IPS-18a (cell line): ENCODE results near the gene BMP10.

Experiments
- H3K27ac ChIP-seq: one replicate; pipeline ENCODE4 v1.5.1; 2013; ENCODE audit warnings: low read length
- H3K27me3 ChIP-seq: one replicate; pipeline ENCODE4 v1.6.1; 2013; ENCODE audit warnings: mild to moderate bottlenecking, low read length; ENCODE audit not compliant: control insufficient read depth, insufficient read depth
- H3K36me3 ChIP-seq: one replicate; pipeline ENCODE4 v1.6.1; 2013; ENCODE audit warnings: low read depth, low read length; ENCODE audit not compliant: control insufficient read depth
- H3K4me1 ChIP-seq: one replicate; pipeline ENCODE4 v1.6.1; 2013; ENCODE audit warnings: low read depth, low read length; ENCODE audit not compliant: control insufficient read depth
- H3K4me3 ChIP-seq: one replicate; pipeline ENCODE4 v1.5.1; 2013; ENCODE audit warnings: low read length
- H3K9ac ChIP-seq: one replicate; pipeline ENCODE4 v1.6.1; 2013; ENCODE audit warnings: mild to moderate bottlenecking, low read length, moderate library complexity
- H3K9me3 ChIP-seq: one replicate; pipeline ENCODE4 v1.6.1; 2013; ENCODE audit warnings: low read depth, low read length; ENCODE audit not compliant: control insufficient read depth

BMP10 gene

GRCh38 chr2:68847751-68848150 lies 23.4 kb downstream of the BMP10 start:
- no peaks in the 10 kb centered on the region for H3K9me3 ChIP-seq
- H3K4me1 ChIP-seq: no peaks in the 10 kb centered on the region
- H3K27ac ChIP-seq: no peak overlapping the region
- H3K36me3 ChIP-seq: no peaks in the 10 kb centered on the region
- no peak overlapping the region for H3K9ac ChIP-seq
- no peaks in the 10 kb centered on the region for H3K27me3 ChIP-seq
- no peak overlapping the region for H3K4me3 ChIP-seq

GRCh38 chr2:68846091-68846490 lies 25.1 kb downstream of the BMP10 start:
- Histone ChIP-seq H3K4me1 (no peaks in the 10 kb centered on the region), H3K9me3 (no peaks in the 10 kb centered on the region), H3K27ac (no peak overlapping the region), H3K9ac (no peak overlapping the region), H3K27me3 (no peaks in the 10 kb centered on the region), H3K36me3 (no peaks in the 10 kb centered on the region), H3K4me3 (no peak overlapping the region)

GRCh38 chr2:68845043-68845442 lies 26.2 kb downstream of the BMP10 start:
- H3K27ac ChIP-seq: no peak overlapping the region
- no peak overlapping the region for H3K4me3 ChIP-seq
- no peak overlapping the region for H3K9ac ChIP-seq
- H3K4me1 ChIP-seq: no peaks in the 10 kb centered on the region
- H3K9me3 ChIP-seq: no peaks in the 10 kb centered on the region
- H3K36me3 ChIP-seq: no peaks in the 10 kb centered on the region
- no peaks in the 10 kb centered on the region for H3K27me3 ChIP-seq

- H3K9me3 ChIP-seq: peaks cover 5% of the 10 kb centered on the region
- H3K27ac ChIP-seq: no peak overlapping the region
- no peaks in the 10 kb centered on the region for H3K27me3 ChIP-seq
- H3K9ac ChIP-seq: no peak overlapping the region
- no peaks in the 10 kb centered on the region for H3K4me1 ChIP-seq
- no peaks in the 10 kb centered on the region for H3K36me3 ChIP-seq
- no peak overlapping the region for H3K4me3 ChIP-seq
Measured at GRCh38 chr2:68839260-68839833, 31.9 kb downstream of the BMP10 start.

GRCh38 chr2:68838641-68839040 lies 32.6 kb downstream of the BMP10 start:
- Histone ChIP-seq H3K9me3 (peaks cover 5% of the 10 kb centered on the region), H3K36me3 (no peaks in the 10 kb centered on the region), H3K9ac (no peak overlapping the region), H3K27me3 (no peaks in the 10 kb centered on the region), H3K4me1 (no peaks in the 10 kb centered on the region), H3K27ac (no peak overlapping the region), H3K4me3 (no peak overlapping the region)

DNA sequence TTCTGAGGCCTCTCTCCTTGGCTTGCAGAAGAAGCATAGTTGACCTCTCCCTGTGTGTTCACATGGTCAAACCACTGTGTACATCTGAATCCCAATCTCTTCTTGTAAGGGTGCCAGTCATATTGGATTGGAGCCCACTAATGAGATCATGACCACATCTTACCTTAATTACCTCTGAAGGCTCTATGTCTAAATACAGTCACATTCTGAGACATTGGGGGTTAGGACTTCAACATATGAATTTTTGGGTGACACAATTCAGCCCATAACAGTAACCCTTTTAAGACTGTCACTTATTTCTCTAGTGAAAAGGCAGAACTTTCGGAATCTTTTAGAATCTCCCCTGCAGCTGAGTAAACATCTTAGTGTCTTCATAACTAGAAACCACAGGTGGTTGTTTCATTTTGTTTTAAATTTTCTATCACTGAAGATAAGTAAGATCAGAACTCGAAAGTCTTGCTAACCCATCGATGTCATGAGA lies 33.3 kb downstream of the BMP10 start:
- H3K27me3 ChIP-seq: no peaks in the 10 kb centered on the region
- no peaks in the 10 kb centered on the region for H3K4me1 ChIP-seq
- peaks cover 5% of the 10 kb centered on the region for H3K9me3 ChIP-seq
- H3K27ac ChIP-seq: no peak overlapping the region
- no peak overlapping the region for H3K4me3 ChIP-seq
- H3K9ac ChIP-seq: no peak overlapping the region
- no peaks in the 10 kb centered on the region for H3K36me3 ChIP-seq

DNA sequence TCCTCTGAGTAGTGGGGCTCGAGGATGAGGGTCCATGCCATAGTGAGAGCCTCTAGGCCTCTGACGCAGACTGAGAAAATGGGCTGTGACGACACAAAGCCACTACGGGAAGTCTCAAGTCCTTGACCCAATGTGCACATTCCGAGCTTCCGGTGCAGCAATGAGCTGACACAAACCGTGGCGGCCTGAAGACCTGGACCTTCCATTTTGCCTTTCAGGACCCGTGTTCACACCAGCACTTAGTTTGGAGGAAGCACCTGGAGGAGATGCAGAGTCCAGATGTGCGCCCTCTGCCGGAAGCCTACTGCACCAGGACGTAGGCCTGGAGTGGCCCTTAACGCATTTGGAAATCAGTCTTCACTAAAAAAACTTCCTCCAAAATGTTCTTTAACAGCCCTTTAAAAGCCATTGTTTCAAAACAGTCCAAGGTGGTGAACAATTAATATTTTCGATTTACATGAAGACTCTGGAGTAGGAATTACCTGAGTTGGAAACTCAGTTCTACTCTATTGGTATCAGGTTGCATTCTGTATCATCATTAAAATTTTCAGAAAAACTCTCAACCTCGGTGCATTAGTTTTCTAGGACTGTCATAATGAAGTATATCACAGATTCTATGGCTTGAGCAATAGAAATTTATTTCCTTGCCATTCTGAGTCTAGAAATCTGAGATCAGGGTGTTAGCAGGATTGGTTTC lies 33.9 kb downstream of the BMP10 start:
- H3K27ac ChIP-seq: no peak overlapping the region
- no peaks in the 10 kb centered on the region for H3K27me3 ChIP-seq
- H3K4me3 ChIP-seq: no peak overlapping the region
- no peak overlapping the region for H3K9ac ChIP-seq
- peaks cover 5% of the 10 kb centered on the region for H3K9me3 ChIP-seq
- H3K36me3 ChIP-seq: no peaks in the 10 kb centered on the region
- H3K4me1 ChIP-seq: no peaks in the 10 kb centered on the region

DNA sequence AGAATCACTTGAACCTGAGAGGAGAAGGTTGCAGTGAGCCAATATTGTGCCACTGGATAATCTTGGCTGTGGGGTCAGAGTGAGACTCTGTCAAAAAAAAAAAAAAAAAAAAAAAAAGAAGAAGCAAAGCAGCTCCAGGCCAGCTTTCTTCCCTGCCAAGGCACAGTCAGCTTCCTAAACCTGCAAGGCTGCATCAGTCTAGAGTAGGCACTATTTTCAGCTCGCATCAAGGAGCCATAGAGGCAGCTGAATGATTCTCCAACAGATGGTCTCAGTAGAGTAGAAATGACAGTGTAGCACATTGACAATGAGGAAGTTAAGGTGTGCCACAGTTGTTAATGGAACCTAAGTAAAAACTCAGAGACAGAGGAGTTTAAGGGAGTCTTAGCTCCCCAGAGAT lies 35.6 kb downstream of the BMP10 start:
- Histone ChIP-seq H3K27me3 (no peaks in the 10 kb centered on the region), H3K9ac (no peak overlapping the region), H3K36me3 (no peaks in the 10 kb centered on the region), H3K27ac (no peak overlapping the region), H3K4me3 (no peak overlapping the region), H3K9me3 (peaks cover 5% of the 10 kb centered on the region), H3K4me1 (no peaks in the 10 kb centered on the region)

GRCh38 chr2:68834737-68835376 lies 36.3 kb downstream of the BMP10 start:
- Histone ChIP-seq H3K27ac (no peak overlapping the region), H3K9me3 (peaks cover 5% of the 10 kb centered on the region), H3K36me3 (no peaks in the 10 kb centered on the region), H3K9ac (no peak overlapping the region), H3K27me3 (no peaks in the 10 kb centered on the region), H3K4me1 (no peaks in the 10 kb centered on the region), H3K4me3 (no peak overlapping the region)

- Histone ChIP-seq H3K9ac (no peak overlapping the region), H3K27ac (no peak overlapping the region), H3K4me1 (no peaks in the 10 kb centered on the region), H3K36me3 (no peaks in the 10 kb centered on the region), H3K9me3 (no peaks in the 10 kb centered on the region), H3K4me3 (no peak overlapping the region), H3K27me3 (no peaks in the 10 kb centered on the region)
Measured at GRCh38 chr2:68833162-68833561, 38.0 kb downstream of the BMP10 start.

DNA sequence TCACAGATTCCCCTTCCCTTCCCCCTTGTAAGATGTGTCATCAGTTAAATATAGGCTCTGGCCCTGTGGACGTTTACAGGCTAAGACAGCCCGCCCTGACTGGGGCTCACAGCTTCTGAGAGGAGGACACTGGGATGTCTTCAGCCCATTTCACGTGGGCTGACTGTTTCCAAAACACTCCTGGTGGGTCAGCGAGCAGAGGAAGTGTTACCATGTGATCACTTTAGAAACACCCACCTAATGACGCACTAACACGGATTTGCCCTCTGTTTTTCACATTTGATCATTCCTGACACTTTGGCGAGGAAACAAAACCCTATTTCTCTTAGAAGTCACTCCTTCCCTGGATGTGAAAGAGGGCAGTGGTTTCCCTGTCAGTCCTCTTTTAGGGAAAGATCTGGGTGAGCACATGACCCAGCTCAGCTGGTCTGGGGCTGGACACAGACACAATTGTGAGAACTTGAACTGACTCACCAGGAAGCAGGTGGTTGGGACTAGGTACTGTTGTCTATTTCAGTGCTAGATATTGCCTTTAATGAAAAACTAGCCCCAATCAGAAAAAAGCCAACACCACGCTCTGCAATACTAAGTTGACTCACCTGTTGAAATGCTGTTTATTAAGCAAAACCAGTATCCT lies 38.8 kb downstream of the BMP10 start:
- Histone ChIP-seq H3K9me3 (no peaks in the 10 kb centered on the region), H3K4me1 (no peaks in the 10 kb centered on the region), H3K36me3 (no peaks in the 10 kb centered on the region), H3K4me3 (no peak overlapping the region), H3K27me3 (no peaks in the 10 kb centered on the region), H3K27ac (no peak overlapping the region), H3K9ac (no peak overlapping the region)
